GM10847 (cell line): ENCODE results near the gene STOX1.

Source experiments
- POLR2A ChIP-seq: IDR thresholded peaks from 2 replicates; pipeline ENCODE4 v1.6.1; 2011; ENCODE audit not compliant: insufficient read length; ENCODE audit errors: extremely low read depth

STOX1 gene, protein sequence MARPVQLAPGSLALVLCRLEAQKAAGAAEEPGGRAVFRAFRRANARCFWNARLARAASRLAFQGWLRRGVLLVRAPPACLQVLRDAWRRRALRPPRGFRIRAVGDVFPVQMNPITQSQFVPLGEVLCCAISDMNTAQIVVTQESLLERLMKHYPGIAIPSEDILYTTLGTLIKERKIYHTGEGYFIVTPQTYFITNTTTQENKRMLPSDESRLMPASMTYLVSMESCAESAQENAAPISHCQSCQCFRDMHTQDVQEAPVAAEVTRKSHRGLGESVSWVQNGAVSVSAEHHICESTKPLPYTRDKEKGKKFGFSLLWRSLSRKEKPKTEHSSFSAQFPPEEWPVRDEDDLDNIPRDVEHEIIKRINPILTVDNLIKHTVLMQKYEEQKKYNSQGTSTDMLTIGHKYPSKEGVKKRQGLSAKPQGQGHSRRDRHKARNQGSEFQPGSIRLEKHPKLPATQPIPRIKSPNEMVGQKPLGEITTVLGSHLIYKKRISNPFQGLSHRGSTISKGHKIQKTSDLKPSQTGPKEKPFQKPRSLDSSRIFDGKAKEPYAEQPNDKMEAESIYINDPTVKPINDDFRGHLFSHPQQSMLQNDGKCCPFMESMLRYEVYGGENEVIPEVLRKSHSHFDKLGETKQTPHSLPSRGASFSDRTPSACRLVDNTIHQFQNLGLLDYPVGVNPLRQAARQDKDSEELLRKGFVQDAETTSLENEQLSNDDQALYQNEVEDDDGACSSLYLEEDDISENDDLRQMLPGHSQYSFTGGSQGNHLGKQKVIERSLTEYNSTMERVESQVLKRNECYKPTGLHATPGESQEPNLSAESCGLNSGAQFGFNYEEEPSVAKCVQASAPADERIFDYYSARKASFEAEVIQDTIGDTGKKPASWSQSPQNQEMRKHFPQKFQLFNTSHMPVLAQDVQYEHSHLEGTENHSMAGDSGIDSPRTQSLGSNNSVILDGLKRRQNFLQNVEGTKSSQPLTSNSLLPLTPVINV

GRCh38 chr10:68826764-68827591, at the start of gene STOX1:
STOX1 (plus strand) TSS chr10:68827531; CDS start chr10:68827624, 93 bp downstream.
- no peak for TF ChIP-seq POLR2A

GRCh38 chr10:68781613-68782574, 45.4 kb upstream of the STOX1 start:
- TF ChIP-seq POLR2A: no peak

DNA sequence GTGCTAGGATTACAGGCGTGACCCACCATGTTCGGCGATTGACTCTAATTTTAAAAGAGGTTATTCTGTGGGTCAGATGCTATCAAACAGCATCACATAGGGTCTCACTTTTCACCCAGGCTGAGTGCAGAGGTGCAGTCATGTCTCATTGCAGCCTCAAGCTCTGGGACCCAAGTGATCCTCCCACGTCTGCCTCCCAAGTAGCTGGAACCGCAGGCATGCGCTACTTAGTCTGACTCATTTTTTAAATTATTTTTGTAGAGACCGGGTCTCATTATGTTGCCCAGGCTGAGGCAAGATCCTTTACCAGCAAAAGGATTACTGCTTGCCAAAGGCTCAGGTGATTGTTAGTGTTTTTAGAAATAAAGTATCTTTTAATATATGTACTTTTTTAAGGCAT, 42.9 kb upstream of the STOX1 start:
- TF ChIP-seq POLR2A: no peak

- TF ChIP-seq POLR2A: no peak
These were observed 39.5 kb upstream of the STOX1 start for GRCh38 chr10:68787813-68788212.

DNA sequence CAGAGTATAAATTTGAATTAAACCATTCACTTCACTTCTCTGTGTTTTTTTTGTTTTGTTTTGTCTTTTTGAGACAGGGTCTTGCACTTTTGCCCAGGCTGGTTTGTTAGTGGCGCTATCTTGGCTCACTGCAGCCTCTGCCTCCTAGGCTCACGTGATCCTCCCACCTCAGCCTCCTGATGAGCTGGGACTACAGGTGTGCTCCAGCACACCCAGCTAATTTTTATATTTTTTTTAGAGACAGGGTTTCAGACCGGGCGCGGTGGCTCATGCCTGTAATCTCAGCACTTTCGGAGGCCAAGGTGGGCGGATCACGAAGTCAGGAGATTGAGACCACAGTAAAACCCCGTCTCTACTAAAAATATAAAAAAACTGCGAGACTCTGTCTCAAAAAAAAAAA, 36.9 kb upstream of the STOX1 start:
- TF ChIP-seq POLR2A: no peak

GRCh38 chr10:68792115-68792514, 35.2 kb upstream of the STOX1 start:
- TF ChIP-seq POLR2A: no peak

DNA sequence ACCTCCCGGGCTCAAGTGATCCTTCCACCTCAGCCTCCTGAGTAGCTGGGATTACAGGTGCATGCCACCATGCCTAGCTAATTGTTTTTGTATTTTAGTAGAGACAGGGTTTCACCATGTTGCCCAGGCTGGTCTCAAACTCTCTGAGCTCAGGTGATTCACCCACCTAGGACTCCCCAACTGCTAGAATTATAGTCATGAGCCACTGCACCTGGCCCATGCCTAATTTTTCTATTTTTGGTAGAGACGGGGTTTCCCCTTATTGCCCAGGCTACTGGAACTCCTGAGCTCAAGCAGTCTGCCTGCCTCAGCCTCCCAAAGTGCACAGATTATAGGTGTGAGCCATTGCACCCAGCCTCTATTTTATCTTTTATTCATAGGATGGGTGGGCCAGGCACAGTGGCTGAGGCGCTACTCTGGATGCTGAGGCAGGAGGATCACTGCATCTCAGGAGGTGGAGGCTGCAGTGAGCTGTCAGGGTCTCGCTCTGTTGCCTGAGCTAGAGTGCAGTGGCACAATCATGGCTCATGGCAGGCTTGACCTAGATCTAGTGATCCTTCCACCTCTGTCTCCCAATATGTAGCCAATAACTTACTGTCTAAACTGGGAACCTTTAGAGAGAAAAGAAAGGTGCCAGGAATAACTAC, 31.3 kb upstream of the STOX1 start:
- no peak for TF ChIP-seq POLR2A

GRCh38 chr10:68796605-68797004, 30.7 kb upstream of the STOX1 start:
- no peak for TF ChIP-seq POLR2A

DNA sequence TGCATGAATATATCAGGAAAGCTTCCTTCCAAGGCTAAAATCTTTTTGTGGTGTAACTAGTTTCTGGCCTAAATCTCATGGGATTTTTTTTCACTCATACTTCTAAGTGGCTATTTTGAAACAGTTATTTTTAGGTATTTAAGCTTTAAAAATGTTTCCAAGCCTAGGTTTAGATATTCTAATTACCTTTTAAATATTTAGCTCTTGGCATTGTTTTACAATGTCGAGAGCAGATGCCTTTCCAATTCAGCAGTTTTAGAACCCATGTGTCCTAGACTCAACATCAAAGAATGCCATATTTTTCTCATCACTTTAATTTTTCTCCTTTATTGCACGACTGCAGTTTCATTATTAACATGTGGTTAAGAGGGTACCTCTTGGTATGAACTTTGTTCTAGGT, 27.1 kb upstream of the STOX1 start:
- TF ChIP-seq POLR2A: no peak

GRCh38 chr10:68804692-68805091, 22.6 kb upstream of the STOX1 start:
- TF ChIP-seq POLR2A: no peak

GRCh38 chr10:68811314-68812009, 15.9 kb upstream of the STOX1 start:
- TF ChIP-seq POLR2A: no peak

- no peak for TF ChIP-seq POLR2A
These were observed 14.9 kb upstream of the STOX1 start for GRCh38 chr10:68812420-68812819.

DNA sequence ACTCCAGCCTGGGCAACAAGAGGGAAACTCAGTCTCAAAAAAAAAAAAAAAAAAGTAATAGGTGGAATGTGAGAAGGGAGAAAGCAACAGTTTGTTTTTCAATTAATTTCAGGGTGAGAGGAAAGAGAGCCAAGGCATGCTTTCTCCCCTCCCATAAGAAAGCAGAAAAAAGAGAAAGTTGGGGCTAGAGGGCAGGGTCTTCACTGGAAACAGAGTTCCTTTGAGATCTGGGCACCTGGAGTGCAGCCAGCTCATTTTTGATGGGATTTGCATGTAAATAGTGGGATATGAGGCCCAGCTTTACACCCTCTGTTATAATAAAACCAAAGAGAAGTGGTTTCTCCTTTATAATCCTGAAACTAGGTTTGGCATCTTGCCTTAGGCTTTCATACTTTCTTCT, 13.8 kb upstream of the STOX1 start:
- TF ChIP-seq POLR2A: no peak
